Naive thymus-derived CD4-positive, alpha-beta T cell (primary cell): ENCODE data around the gene ODC1. TPM values are rescaled to one million over a fixed set of nuclear protein-coding genes. Genes with fewer than 3 reads are reported as not detected.

Experiments
- ATAC-seq: fragments of 150-1000 bp; cut with Tn5 transposase; 2 replicates; pipeline ENCODE4 v1.10.0; 2021; ENCODE audit warnings: mild to moderate bottlenecking, moderate library complexity
- CTCF ChIA-PET: fragments of 350-600 bp; sonication (Branson Sonifier 250); formaldehyde crosslinking; loops from one replicate; lab custom pipeline; 2021; ENCODE audit warnings: antibody characterized with exemption; lab: Charles Lee
- POLR2A ChIA-PET: fragments of 350-600 bp; sonication (Branson Sonifier 250); formaldehyde crosslinking; loops from one replicate; lab custom pipeline; 2021; ENCODE audit warnings: antibody characterized with exemption, inconsistent platforms; lab: Charles Lee
- DNase-seq, 9 donors: peaks; one replicate each; pipeline versions ENCODE4 v3.0.0 to v3.0.0-alpha.2; 2020 to 2022; ENCODE audit warnings: mixed read lengths in 1 of 9
- H3K27ac ChIP-seq: one replicate; pipeline ENCODE4 v1.7.0; 2013; ENCODE audit warnings: mild to moderate bottlenecking, low read depth, low read length, moderate library complexity
- H3K27me3 ChIP-seq, 2 donors: one replicate each; pipeline ENCODE4 v1.7.0; 2013; ENCODE audit warnings: low read length in 2 of 2, mild to moderate bottlenecking in 2 of 2, moderate library complexity in 2 of 2; ENCODE audit not compliant: control insufficient read depth in 2 of 2, insufficient read depth in 2 of 2
- H3K36me3 ChIP-seq, 3 experiments: 1 replicate in 2 of 3; 2 replicates in 1 of 3; pipeline ENCODE4 v1.7.0; 2013; ENCODE audit warnings: low read length in 3 of 3, mild to moderate bottlenecking in 3 of 3, moderate library complexity in 1 of 3; ENCODE audit not compliant: insufficient read depth in 3 of 3, control insufficient read depth in 2 of 3
- H3K4me1 ChIP-seq, 2 donors: one replicate each; pipeline ENCODE4 v1.7.0; 2013; ENCODE audit warnings: low read length in 2 of 2, mild to moderate bottlenecking in 2 of 2, moderate library complexity in 1 of 2; ENCODE audit not compliant: control insufficient read depth in 2 of 2, insufficient read depth in 2 of 2
- H3K4me3 ChIP-seq: 2 replicates; pipeline ENCODE4 v1.7.0; 2013; ENCODE audit warnings: mild to moderate bottlenecking, low read length
- H3K9me3 ChIP-seq, 3 experiments: 1 replicate in 2 of 3; 2 replicates in 1 of 3; pipeline ENCODE4 v1.7.0; 2013; ENCODE audit warnings: low read length in 3 of 3; ENCODE audit not compliant: control insufficient read depth in 2 of 3
- H3K27ac Mint-ChIP-seq, 9 donors: one replicate each; pipeline ENCODE4 v1.8.0; 2020 to 2022; ENCODE audit warnings: mixed read lengths in 9 of 9, mild to moderate bottlenecking in 8 of 9, moderate library complexity in 5 of 9, inconsistent platforms in 2 of 9
- H3K27me3 Mint-ChIP-seq, 5 donors: one replicate each; pipeline ENCODE4 v1.8.0; 2021 to 2022; ENCODE audit warnings: mixed read lengths in 5 of 5, mild to moderate bottlenecking in 1 of 5
- H3K36me3 Mint-ChIP-seq, 5 donors: one replicate each; pipeline ENCODE4 v1.8.0; 2020 to 2022; ENCODE audit warnings: mixed read lengths in 5 of 5, mild to moderate bottlenecking in 3 of 5, inconsistent platforms in 1 of 5
- H3K4me1 Mint-ChIP-seq, 7 donors: one replicate each; pipeline ENCODE4 v1.8.0; 2020 to 2022; ENCODE audit warnings: mixed read lengths in 7 of 7, mild to moderate bottlenecking in 3 of 7, inconsistent platforms in 1 of 7
- H3K4me3 Mint-ChIP-seq, 10 donors: one replicate each; pipeline ENCODE4 v1.8.0; 2020 to 2022; ENCODE audit warnings: mild to moderate bottlenecking in 10 of 10, mixed read lengths in 10 of 10, moderate library complexity in 6 of 10, inconsistent platforms in 2 of 10
- H3K9me3 Mint-ChIP-seq, 11 donors: one replicate each; pipeline ENCODE4 v1.8.0; 2020 to 2022; ENCODE audit warnings: mixed read lengths in 11 of 11, mild to moderate bottlenecking in 4 of 11, inconsistent platforms in 1 of 11, moderate library complexity in 1 of 11
- intact Hi-C, 2 donors: fragments of 100-400 bp; cut with micrococcal nuclease; formaldehyde crosslinking; loops; one replicate each; pipeline ENCODE4 v1.15.1; 2023
- polyA plus RNA-seq, 2 donors: library from polyadenylated mRNA; unstranded; fragments of 300-500 nt; fragmentation: Illumina TruSeq; gene quantifications; one replicate each; pipeline ENCODE4 v1.2.3, GENCODE V29; 2021
- total RNA-seq, 6 experiments: library from RNA in 5 of 6; stranded (reverse) in 5 of 6; gene quantifications; 1 replicate in 5 of 6; 2 replicates in 1 of 6; pipeline ENCODE4 v1.2.3 and lab custom pipeline; 2021 to 2026

ODC1 gene
- total RNA-seq (10 to 100 TPM; 32.7 to 88.2 (median 52.4) TPM), polyA plus RNA-seq (10 to 100 TPM; 48.3 to 66.5 TPM), total RNA-seq (lab: John Stamatoyannopoulos, UW) (546 reads per million, percentile 98 among the genes with 10 or more reads in this experiment)

DNA sequence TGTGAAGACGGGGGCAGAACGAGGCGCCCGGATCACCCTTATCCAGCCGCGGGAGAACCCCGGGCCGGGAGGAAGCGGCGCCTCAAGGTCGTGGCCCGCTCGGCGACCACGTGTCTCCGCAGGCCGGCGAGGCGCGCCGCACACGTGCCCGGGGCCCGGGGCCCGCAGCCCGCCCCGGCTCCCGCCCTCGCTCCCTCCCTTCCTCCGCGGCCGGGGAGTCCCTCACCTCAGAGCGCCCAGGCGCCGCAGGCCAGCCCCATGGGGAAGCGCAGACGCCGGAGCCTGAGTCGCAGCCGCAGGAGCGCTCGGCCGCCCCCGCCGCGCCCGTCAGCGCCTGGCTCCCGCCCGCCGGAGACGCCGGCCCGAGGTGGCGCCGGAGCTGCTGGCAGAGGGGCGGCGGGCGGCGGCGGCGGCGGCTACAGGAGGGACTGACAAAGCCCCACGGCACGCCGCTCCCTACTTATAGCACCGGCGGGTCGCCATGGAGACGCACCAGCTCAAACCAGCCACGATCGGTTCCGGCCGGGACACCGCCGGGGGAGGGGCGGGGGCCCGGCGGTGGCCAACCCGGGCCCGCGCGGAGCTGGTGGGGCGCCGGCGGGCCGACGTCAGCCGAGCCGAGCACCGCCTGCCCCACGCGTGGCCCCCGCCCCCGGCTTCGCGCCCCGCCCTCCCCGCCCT lies at the start of gene ODC1:
ODC1 (minus strand) TSS at position 433 of the 681 bp plus-strand sequence. CDS start 3,295 bp downstream, outside the sequence.
- peak within 1 kb of the TSS; percentile 81 to 95 (median 86) for H3K4me3 Mint-ChIP-seq
- Histone ChIP-seq H3K36me3 (peaks cover 5 to 17% (median 8%) of the 10 kb centered on the region in 3 experiments), H3K9me3 (no peaks in the 10 kb centered on the region), H3K4me1 (peaks cover 12 to 26% of the 10 kb centered on the region in 2 donors), H3K4me3 (peak within 1 kb of the TSS; percentile 91), H3K27me3 (no peaks in the 10 kb centered on the region), H3K27ac (peak within 1 kb of the TSS; percentile 88)
- no peaks in the 10 kb centered on the region for H3K9me3 Mint-ChIP-seq
- ChIA-PET POLR2A (interaction anchor here (0.6 to 2.8 kb wide), 19 partner anchors 8 to 898 kb away, joined by 3 to 21 read pairs (median 4); partner anchors contain the start of genes HPCAL1 and PDIA6), CTCF (interaction anchor here (0.6 to 1.6 kb wide), 6 partner anchors 13 to 323 kb away, joined by 3 to 9 read pairs (median 4); partner anchors contain the start of gene HPCAL1)
- H3K27me3 Mint-ChIP-seq = no peaks in the 10 kb centered on the region
- peak within 1 kb of the TSS; percentile 76 to 94 (median 89) for H3K27ac Mint-ChIP-seq
- peak; percentile 96 to 99 (median 97) for DNase-seq
- peaks cover 5 to 48% (median 22%) of the 10 kb centered on the region in 7 donors for H3K4me1 Mint-ChIP-seq
- peak; percentile 92 for ATAC-seq
- peaks cover 7 to 19% (median 12%) of the 10 kb centered on the region in 5 donors for H3K36me3 Mint-ChIP-seq
- intact Hi-C loops = loop anchor here (1.0 to 10.0 kb wide), 20 partner anchors 39 to 1766 kb away; partner anchors contain the start of genes ADAM17 (in 2 of the 2), GRHL1 (in 2 of the 2), HPCAL1 (in 2 of the 2) and IAH1 (in 2 of the 2)

DNA sequence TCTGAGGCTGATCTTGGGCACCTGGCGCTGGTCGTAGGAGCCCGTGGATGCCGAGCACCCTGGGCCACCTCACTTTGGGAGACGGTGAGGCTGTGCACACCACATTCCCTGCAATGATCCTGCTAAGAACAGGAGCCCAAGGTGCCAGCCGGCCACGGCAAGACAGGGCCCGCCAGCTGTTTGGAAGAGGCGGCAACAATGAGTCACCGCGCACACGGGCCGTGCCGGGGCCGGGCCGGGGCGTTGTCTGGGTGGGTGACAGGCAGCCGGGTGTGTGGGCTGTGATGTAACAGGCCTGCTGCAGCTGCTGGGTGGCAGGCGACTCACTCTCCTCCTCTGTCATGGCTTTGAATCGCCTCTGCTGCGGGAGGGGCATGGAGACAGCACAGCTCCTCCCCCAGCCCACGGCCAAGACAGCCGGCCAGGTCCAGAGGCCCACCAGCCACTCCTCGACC lies 49.7 kb upstream of the ODC1 start:
- peaks cover 0 to 1% (median 0%) of the 10 kb centered on the region in 11 donors for H3K9me3 Mint-ChIP-seq
- CTCF ChIA-PET = no interaction called here
- no peaks in the 10 kb centered on the region for H3K27me3 ChIP-seq
- H3K36me3 Mint-ChIP-seq = no peaks in the 10 kb centered on the region
- no peak overlapping the region for H3K4me3 ChIP-seq
- intact Hi-C loops = no loop called here
- peaks cover 6 to 20% of the 10 kb centered on the region in 2 donors for H3K4me1 ChIP-seq
- ATAC-seq = peak; percentile 47
- no peak overlapping the region for H3K27ac ChIP-seq
- DNase-seq = peak in 1 of 9 donors; percentile 28
- peaks cover 0 to 12% (median 0%) of the 10 kb centered on the region in 7 donors for H3K4me1 Mint-ChIP-seq
- H3K4me3 Mint-ChIP-seq = no peak overlapping the region
- POLR2A ChIA-PET = no interaction called here
- H3K27ac Mint-ChIP-seq = no peak overlapping the region
- no peaks in the 10 kb centered on the region for H3K9me3 ChIP-seq
- H3K27me3 Mint-ChIP-seq = peaks cover 5 to 37% (median 12%) of the 10 kb centered on the region in 5 donors
- H3K36me3 ChIP-seq = no peaks in the 10 kb centered on the region

DNA sequence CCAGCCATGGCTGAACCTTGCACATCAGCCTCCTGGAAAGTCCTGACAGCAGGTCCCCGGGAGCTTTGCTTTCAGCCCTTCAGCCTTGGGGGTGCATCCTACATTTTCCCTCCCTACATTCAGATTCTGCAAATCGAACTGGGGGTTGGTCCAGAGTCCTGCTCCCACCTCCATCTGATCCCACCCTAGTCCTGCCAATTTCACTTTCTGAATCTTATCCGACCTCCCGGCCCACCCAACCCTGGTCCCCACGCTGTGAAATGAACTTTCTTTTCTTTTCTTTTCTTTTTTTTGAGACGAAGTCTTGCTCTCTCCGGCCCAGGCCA lies 47.8 kb upstream of the ODC1 start:
- Mint-ChIP-seq H3K9me3 (peaks cover 0 to 9% (median 4%) of the 10 kb centered on the region in 11 donors), H3K4me3 (no peak overlapping the region), H3K36me3 (peaks cover 0 to 6% (median under 1%) of the 10 kb centered on the region in 5 donors), H3K27ac (no peak overlapping the region), H3K27me3 (peaks cover 5 to 29% (median 12%) of the 10 kb centered on the region in 5 donors), H3K4me1 (peaks cover 0 to 12% (median 0%) of the 10 kb centered on the region in 7 donors)
- peak in 1 of 9 donors; percentile 2 for DNase-seq
- H3K9me3 ChIP-seq = no peaks in the 10 kb centered on the region
- no peak for ATAC-seq
- H3K27me3 ChIP-seq = no peaks in the 10 kb centered on the region
- no peak overlapping the region for H3K27ac ChIP-seq
- CTCF ChIA-PET = no interaction called here
- H3K36me3 ChIP-seq = no peaks in the 10 kb centered on the region
- intact Hi-C loops = no loop called here
- POLR2A ChIA-PET = no interaction called here
- H3K4me1 ChIP-seq = peaks cover 6 to 20% of the 10 kb centered on the region in 2 donors
- H3K4me3 ChIP-seq = no peak overlapping the region

DNA sequence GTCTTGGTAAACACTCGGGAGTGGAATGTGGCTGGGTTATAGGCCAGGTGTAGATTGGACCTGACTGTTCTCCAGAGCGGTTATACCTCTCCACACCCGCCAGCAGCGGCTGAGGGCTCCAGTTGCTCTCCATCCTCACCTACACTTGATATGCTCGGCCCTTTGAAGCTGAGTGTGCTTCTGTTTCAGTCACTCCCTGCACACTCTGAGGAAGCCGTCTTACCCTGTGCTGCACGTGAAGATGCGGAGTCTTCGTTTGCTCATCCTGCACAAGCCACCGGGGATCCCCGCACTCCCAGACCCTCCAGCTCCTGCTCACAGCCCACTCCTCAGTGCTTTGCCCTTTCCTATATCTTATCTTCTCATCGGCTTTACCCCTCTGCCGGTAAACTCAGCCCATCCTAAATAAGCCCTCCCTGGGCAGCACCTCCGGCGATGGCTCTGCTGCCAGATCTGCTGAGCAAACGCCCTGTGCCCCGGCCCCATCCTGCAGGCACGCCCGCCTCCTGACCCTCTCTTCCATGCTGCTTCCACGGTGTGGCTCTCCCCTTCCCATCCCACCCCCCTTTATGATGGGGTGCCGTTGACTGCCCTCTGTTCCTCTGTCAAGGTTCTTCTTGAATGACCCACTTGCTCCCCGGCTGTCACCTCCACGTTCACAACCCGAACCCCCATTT lies 47.3 kb upstream of the ODC1 start:
- H3K4me3 Mint-ChIP-seq = peak overlapping the region in 1 of 10 donors; percentile 8
- H3K27me3 ChIP-seq = no peaks in the 10 kb centered on the region
- H3K27ac ChIP-seq = no peak overlapping the region
- ATAC-seq (no peak), DNase-seq (no peak)
- peaks cover 0 to 7% (median 3%) of the 10 kb centered on the region in 5 donors for H3K36me3 Mint-ChIP-seq
- no peaks in the 10 kb centered on the region for H3K36me3 ChIP-seq
- no peak overlapping the region for H3K4me3 ChIP-seq
- ChIA-PET CTCF (no interaction called here), POLR2A (no interaction called here)
- H3K27ac Mint-ChIP-seq = no peak overlapping the region
- peaks cover 0 to 12% (median 0%) of the 10 kb centered on the region in 7 donors for H3K4me1 Mint-ChIP-seq
- H3K27me3 Mint-ChIP-seq = peaks cover 5 to 29% (median 15%) of the 10 kb centered on the region in 5 donors
- H3K4me1 ChIP-seq = peaks cover 6 to 20% of the 10 kb centered on the region in 2 donors
- peaks cover 0 to 12% (median 4%) of the 10 kb centered on the region in 11 donors for H3K9me3 Mint-ChIP-seq
- H3K9me3 ChIP-seq = no peaks in the 10 kb centered on the region
- intact Hi-C loops = no loop called here

DNA sequence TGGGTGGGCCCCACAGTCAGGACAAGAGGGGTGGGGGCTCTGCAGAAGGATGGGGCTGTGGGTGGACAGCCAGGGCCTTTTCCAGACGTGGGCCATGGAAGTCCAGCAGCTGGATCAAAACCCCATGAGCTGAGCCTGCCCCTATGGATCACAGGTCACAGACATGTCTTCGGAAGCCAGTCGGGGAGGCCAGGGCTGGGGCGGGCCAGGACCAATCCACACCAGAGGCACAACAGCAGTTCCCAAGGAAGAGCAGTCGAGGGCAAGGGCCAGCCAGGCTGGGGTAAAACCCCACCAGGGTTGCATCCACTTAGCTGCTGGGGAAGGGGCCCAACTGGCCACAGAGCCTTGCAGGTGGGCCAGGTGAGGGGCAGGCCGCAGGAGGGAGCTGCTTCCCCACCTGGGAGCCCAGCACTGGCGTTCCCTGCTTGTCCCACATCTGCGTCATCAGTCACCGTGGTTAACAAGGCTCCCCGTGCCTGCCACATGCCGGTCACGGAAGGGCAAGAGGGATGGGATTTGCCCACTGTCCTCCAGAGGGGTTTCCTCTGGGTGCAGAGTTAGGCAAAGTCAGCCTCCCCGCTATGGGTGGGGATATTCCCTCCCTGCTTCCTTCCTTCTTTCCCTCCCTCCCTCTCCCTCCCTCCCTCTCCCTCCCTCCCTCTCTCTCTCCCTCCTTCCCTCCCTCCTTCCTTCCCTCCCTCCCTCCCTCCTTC lies 46.4 kb upstream of the ODC1 start:
- no peaks in the 10 kb centered on the region for H3K36me3 ChIP-seq
- no peak overlapping the region for H3K27ac ChIP-seq
- CTCF ChIA-PET = no interaction called here
- H3K9me3 Mint-ChIP-seq = peaks cover 0 to 12% (median 4%) of the 10 kb centered on the region in 11 donors
- intact Hi-C loops = loop anchor here in 1 of 2 donors (5.0 kb wide), 1 partner anchor 43 kb away; no protein-coding TSS in a partner anchor
- no peaks in the 10 kb centered on the region for H3K9me3 ChIP-seq
- DNase-seq = peak in 1 of 9 donors; percentile 18
- no peak for ATAC-seq
- no peak overlapping the region for H3K4me3 ChIP-seq
- H3K27ac Mint-ChIP-seq = no peak overlapping the region
- peaks cover 0 to 7% (median 3%) of the 10 kb centered on the region in 5 donors for H3K36me3 Mint-ChIP-seq
- no peak overlapping the region for H3K4me3 Mint-ChIP-seq
- peaks cover 6 to 20% of the 10 kb centered on the region in 2 donors for H3K4me1 ChIP-seq
- POLR2A ChIA-PET = interaction anchor here (2.1 kb wide), 1 partner anchor 46 kb away, joined by 9 read pairs; the partner anchor contains the start of gene ODC1
- H3K27me3 Mint-ChIP-seq = peaks cover 5 to 29% (median 15%) of the 10 kb centered on the region in 5 donors
- H3K4me1 Mint-ChIP-seq = peaks cover 0 to 12% (median 0%) of the 10 kb centered on the region in 7 donors
- no peaks in the 10 kb centered on the region for H3K27me3 ChIP-seq
